ENCODE measurements around the gene BRD1.

The BRD1 gene

DNA sequence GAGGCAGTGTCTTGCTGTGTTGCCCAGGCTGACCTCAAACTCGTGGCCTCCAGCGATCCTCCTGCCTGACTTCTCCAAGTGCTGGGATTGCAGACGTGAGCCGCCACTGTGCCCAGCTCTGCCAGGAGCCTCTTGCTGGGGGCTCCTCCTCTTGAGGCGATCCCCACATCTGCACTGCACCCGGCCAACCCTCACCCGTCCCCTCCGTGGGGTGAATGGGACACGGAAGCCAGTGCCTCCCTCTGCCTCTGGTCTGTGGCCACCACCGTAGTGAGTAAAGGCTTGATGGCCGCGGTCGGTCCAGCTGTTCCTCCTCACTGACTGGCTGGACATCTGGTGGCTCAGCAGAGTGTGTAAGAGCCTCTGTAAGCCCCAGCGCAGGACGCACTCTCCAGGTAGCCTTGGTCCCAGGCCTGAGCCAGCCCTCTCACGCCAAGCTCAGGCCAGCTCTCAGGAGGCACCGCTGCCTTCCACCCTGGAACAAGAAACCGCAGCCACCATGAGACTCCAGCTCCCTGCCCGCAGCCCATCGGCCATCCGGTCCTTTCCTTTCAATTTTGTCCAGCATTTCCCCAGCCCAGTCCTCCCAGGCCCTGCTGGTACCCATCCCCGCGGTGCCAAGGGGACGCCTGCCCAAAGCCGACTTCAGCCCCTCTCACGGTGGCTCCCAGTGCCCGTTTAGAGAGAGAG lies 100.3 kb downstream of the BRD1 start:
- H3K4me3 ChIP-seq (replicated peaks; ENCODE audit: insufficient read depth, low read length) = no peak overlapping the region
- H3K27me3 ChIP-seq (ENCODE audit: insufficient read depth, poor library complexity, severe bottlenecking) = peaks cover 48% of the 10 kb centered on the region
- no peak overlapping the region for H3K27ac ChIP-seq (replicated peaks)
- TF ChIP-seq POLR2AphosphoS5 (IDR thresholded peaks at IDR 0.05; ENCODE audit: low read depth) (no peak), SPI1 (IDR thresholded peaks at IDR 0.05; ENCODE audit: borderline replicate concordance, low read depth) (no peak)
- TF ChIP-seq, protein P1, sequence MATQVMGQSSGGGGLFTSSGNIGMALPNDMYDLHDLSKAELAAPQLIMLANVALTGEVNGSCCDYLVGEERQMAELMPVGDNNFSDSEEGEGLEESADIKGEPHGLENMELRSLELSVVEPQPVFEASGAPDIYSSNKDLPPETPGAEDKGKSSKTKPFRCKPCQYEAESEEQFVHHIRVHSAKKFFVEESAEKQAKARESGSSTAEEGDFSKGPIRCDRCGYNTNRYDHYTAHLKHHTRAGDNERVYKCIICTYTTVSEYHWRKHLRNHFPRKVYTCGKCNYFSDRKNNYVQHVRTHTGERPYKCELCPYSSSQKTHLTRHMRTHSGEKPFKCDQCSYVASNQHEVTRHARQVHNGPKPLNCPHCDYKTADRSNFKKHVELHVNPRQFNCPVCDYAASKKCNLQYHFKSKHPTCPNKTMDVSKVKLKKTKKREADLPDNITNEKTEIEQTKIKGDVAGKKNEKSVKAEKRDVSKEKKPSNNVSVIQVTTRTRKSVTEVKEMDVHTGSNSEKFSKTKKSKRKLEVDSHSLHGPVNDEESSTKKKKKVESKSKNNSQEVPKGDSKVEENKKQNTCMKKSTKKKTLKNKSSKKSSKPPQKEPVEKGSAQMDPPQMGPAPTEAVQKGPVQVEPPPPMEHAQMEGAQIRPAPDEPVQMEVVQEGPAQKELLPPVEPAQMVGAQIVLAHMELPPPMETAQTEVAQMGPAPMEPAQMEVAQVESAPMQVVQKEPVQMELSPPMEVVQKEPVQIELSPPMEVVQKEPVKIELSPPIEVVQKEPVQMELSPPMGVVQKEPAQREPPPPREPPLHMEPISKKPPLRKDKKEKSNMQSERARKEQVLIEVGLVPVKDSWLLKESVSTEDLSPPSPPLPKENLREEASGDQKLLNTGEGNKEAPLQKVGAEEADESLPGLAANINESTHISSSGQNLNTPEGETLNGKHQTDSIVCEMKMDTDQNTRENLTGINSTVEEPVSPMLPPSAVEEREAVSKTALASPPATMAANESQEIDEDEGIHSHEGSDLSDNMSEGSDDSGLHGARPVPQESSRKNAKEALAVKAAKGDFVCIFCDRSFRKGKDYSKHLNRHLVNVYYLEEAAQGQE (IDR thresholded peaks at IDR 0.05; ENCODE audit: insufficient replicate concordance, low read depth) = no peak
- TF ChIP-seq, protein P2, sequence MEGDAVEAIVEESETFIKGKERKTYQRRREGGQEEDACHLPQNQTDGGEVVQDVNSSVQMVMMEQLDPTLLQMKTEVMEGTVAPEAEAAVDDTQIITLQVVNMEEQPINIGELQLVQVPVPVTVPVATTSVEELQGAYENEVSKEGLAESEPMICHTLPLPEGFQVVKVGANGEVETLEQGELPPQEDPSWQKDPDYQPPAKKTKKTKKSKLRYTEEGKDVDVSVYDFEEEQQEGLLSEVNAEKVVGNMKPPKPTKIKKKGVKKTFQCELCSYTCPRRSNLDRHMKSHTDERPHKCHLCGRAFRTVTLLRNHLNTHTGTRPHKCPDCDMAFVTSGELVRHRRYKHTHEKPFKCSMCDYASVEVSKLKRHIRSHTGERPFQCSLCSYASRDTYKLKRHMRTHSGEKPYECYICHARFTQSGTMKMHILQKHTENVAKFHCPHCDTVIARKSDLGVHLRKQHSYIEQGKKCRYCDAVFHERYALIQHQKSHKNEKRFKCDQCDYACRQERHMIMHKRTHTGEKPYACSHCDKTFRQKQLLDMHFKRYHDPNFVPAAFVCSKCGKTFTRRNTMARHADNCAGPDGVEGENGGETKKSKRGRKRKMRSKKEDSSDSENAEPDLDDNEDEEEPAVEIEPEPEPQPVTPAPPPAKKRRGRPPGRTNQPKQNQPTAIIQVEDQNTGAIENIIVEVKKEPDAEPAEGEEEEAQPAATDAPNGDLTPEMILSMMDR (IDR thresholded peaks at IDR 0.05; ENCODE audit: insufficient read depth, low read length) = no peak
- DNase-seq (ENCODE audit: low read depth in 1 of 2, low spot score in 1 of 2) = no peak

DNA sequence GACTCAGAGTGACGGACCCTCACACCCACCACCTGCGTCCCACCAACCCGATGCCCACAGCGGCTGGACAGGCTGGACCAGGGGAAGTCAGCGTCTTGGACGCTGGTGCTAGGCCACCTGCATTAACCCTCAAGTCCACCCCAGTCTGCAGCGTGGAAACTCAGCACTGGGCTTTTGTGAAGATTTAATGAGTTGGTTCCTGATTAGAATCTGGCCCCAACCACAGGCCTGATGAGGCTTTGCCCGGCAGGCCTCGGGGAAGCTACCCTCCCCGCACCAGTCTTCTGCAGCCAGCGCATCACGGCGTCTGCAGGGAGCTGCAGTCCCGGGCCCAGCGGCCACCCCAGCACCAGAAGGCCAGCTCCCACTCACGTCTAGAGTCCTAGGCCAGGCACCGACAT lies 101.0 kb downstream of the BRD1 start:
- Histone ChIP-seq H3K27ac (replicated peaks) (no peak overlapping the region), H3K4me3 (replicated peaks; ENCODE audit: insufficient read depth, low read length) (no peak overlapping the region), H3K27me3 (ENCODE audit: insufficient read depth, poor library complexity, severe bottlenecking) (peaks cover 48% of the 10 kb centered on the region)
- no peak for DNase-seq (ENCODE audit: low read depth in 1 of 2, low spot score in 1 of 2)
- no peak for TF ChIP-seq SPI1 (IDR thresholded peaks at IDR 0.05; ENCODE audit: borderline replicate concordance, low read depth)

DNA sequence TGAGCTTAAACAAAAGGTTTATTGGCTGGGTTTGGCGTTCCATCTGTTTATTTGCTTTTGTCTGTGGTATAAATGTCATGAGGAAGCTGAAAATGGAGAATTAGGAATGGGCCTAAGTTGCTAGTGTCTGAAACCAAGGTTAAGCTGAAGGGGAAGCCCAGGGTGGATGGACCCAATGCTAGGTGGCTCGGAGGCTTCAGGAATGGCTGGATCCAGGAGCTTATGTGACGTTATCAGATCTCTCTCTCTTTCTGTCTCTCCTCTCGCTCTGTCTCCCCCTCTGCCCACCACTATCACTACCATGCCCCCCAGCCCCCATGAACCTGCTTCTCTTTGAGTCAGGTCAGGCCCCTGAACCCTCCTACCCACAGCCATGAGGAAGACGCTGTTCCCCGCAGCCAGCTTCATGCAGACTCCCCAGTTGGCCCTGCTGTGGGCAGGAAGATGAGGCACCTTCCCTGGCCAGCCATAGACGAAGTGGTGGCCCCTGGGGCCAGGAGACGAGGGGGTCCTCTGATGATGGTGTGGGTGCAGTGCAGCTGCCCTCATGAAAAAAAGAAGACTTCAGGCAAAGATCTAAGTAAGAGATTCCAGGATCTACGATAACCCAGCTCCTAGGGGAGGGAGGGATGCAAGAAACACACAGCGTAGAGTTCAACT lies 101.5 kb downstream of the BRD1 start:
- H3K27ac ChIP-seq (replicated peaks) = no peak overlapping the region
- no peak for DNase-seq (ENCODE audit: low read depth in 1 of 2, low spot score in 1 of 2)
- TF ChIP-seq, protein P2 (IDR thresholded peaks at IDR 0.05; ENCODE audit: insufficient read depth, low read length) = no peak
- TF ChIP-seq, protein P1 (IDR thresholded peaks at IDR 0.05; ENCODE audit: insufficient replicate concordance, low read depth) = no peak
- TF ChIP-seq POLR2AphosphoS5 (IDR thresholded peaks at IDR 0.05; ENCODE audit: low read depth) (no peak), GABPA (IDR thresholded peaks at IDR 0.05; ENCODE audit: low read depth) (no peak), SPI1 (IDR thresholded peaks at IDR 0.05; ENCODE audit: borderline replicate concordance, low read depth) (no peak)
- no peak overlapping the region for H3K4me3 ChIP-seq (replicated peaks; ENCODE audit: insufficient read depth, low read length)
- peaks cover 48% of the 10 kb centered on the region for H3K27me3 ChIP-seq (ENCODE audit: insufficient read depth, poor library complexity, severe bottlenecking)

DNA sequence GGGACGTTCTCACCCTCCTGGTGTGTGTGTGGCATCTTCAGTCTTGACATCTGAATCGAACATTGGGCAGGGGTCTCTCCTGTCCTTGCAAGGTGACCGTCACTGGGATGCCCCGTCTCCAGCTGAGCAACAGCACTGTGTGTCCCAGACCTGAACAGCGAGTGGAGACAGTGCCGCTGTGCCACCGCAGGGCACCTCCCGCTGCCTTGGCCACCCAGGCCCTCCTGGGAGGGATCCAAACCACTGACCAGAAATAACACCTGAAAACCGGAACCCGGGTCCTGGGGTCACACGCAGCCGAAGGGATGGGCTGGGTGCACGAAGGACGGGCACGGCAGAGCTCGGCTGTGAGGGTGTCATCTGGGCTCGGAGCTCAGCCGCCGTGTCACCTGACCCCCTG lies 102.2 kb downstream of the BRD1 start:
- Histone ChIP-seq H3K4me3 (replicated peaks; ENCODE audit: insufficient read depth, low read length) (no peak overlapping the region), H3K27ac (replicated peaks) (no peak overlapping the region), H3K27me3 (ENCODE audit: insufficient read depth, poor library complexity, severe bottlenecking) (peaks cover 48% of the 10 kb centered on the region)
- DNase-seq (ENCODE audit: low read depth in 1 of 2, low spot score in 1 of 2) = no peak
- no peak for TF ChIP-seq SPI1 (IDR thresholded peaks at IDR 0.05; ENCODE audit: borderline replicate concordance, low read depth)
- TF ChIP-seq GABPA (IDR thresholded peaks at IDR 0.05; ENCODE audit: low read depth) = no peak
- TF ChIP-seq, protein P1 (IDR thresholded peaks at IDR 0.05; ENCODE audit: insufficient replicate concordance, low read depth) = no peak
- TF ChIP-seq POLR2AphosphoS5 (IDR thresholded peaks at IDR 0.05; ENCODE audit: low read depth) = no peak
- TF ChIP-seq, protein P2 (IDR thresholded peaks at IDR 0.05; ENCODE audit: insufficient read depth, low read length) = no peak
